Stimulated activated CD4-positive, alpha-beta T cell treated with anti-CD3 and anti-CD28 coated beads, Interleukin-12 subunit alpha, Interleukin-12 subunit beta, amount 100 ng/mL, for 4 hours (primary cell): ENCODE measurements around the gene CACNA1E.

Source experiments
- DNase-seq: peaks from one replicate; pipeline ENCODE4 v3.0.0-alpha.2; 2020

Gene CACNA1E

GRCh38 chr1:181485287-181486097 lies 2.2 kb downstream of the CACNA1E start:
- no peak for DNase-seq

- DNase-seq: no peak
Measured at GRCh38 chr1:181486098-181486420, 2.7 kb downstream of the CACNA1E start.

GRCh38 chr1:181488866-181489265 lies 5.5 kb downstream of the CACNA1E start:
- no peak for DNase-seq

- DNase-seq: no peak
Measured at GRCh38 chr1:181490276-181490675, 7.0 kb downstream of the CACNA1E start.

- no peak for DNase-seq
Measured at GRCh38 chr1:181490740-181491712, 7.7 kb downstream of the CACNA1E start.

GRCh38 chr1:181493166-181493565 lies 9.8 kb downstream of the CACNA1E start:
- DNase-seq: no peak

- DNase-seq: no peak
Measured at GRCh38 chr1:181493885-181494284, 10.6 kb downstream of the CACNA1E start.

- no peak for DNase-seq
Measured at GRCh38 chr1:181496759-181497158, 13.4 kb downstream of the CACNA1E start.

GRCh38 chr1:181497870-181498269 lies 14.6 kb downstream of the CACNA1E start:
- DNase-seq: no peak

- no peak for DNase-seq
Measured at GRCh38 chr1:181499825-181500224, 16.5 kb downstream of the CACNA1E start.

- DNase-seq: no peak
Measured at GRCh38 chr1:181500636-181501035, 17.3 kb downstream of the CACNA1E start.

GRCh38 chr1:181501612-181502011 lies 18.3 kb downstream of the CACNA1E start:
- DNase-seq: no peak

GRCh38 chr1:181503171-181503810 lies 20.0 kb downstream of the CACNA1E start:
- DNase-seq: no peak

- no peak for DNase-seq
Measured at GRCh38 chr1:181504399-181504842, 21.1 kb downstream of the CACNA1E start.

GRCh38 chr1:181506563-181507353 lies 23.4 kb downstream of the CACNA1E start:
- DNase-seq: no peak

GRCh38 chr1:181508486-181509165 lies 25.3 kb downstream of the CACNA1E start:
- DNase-seq: no peak

- no peak for DNase-seq
Measured at GRCh38 chr1:181513786-181514297, 30.5 kb downstream of the CACNA1E start.

GRCh38 chr1:181514298-181515290 lies 31.3 kb downstream of the CACNA1E start:
- DNase-seq: no peak

- no peak for DNase-seq
Measured at GRCh38 chr1:181516706-181517105, 33.4 kb downstream of the CACNA1E start.

GRCh38 chr1:181517181-181517875 lies 34.0 kb downstream of the CACNA1E start:
- DNase-seq: no peak
